HG03354 (cell line): ENCODE measurements around the gene SELENOP.
"Not testable (repeated sequence)": the region's sequence is repeated elsewhere in the genome, so short reads cannot be mapped to it uniquely, and the experiment has no call there.

Experiments used
- ATAC-seq: cut with Tn5 transposase; IDR thresholded peaks from one replicate; pipeline ENCODE4 v1.9.1; 2021; ENCODE audit warnings: mild to moderate bottlenecking; ENCODE audit not compliant: unreplicated experiment, poor library complexity, severe bottlenecking

Gene SELENOP, protein sequence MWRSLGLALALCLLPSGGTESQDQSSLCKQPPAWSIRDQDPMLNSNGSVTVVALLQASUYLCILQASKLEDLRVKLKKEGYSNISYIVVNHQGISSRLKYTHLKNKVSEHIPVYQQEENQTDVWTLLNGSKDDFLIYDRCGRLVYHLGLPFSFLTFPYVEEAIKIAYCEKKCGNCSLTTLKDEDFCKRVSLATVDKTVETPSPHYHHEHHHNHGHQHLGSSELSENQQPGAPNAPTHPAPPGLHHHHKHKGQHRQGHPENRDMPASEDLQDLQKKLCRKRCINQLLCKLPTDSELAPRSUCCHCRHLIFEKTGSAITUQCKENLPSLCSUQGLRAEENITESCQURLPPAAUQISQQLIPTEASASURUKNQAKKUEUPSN

DNA sequence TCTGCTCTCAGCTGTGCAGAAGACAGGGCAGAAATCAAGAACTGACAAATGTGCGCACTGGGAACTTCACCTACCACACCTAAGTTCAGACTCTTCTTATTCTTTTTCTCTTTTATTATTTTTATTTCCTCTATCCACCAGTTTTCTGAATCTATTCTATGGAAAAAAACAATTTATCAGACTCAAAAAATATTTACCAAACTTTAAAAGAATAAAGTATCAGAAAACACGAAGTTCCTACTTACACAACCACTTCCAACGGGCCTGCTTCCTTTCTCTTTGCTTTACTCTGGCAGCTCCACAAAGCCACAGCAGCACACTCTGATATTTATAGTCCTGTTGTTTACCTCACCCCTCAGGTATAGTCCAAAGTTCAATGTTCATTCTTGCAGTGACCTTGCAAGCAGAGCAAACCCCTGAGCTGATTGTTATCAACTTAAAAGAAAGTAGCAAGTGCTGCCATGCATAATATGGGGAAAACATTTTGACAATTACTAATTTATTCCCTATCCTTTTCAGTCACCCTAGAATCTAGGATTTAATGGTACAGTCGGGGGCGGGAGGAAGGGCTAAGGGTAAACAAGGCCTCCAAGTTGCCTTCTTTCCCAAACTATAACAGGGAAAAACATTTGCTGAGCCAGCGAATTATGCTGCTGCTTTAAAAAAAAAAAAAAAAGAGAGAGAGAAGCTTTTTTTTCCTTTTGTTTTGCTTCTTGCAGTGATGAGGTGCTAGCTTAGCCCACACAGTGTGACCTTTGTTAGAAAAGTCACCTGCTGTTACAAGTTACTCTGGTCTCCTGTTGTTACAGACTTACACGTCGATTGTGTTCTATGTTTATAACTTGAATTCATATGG lies at the start of gene SELENOP:
TSS of gene SELENOP (minus strand) at position 302 of the 856 bp plus-strand sequence. CDS start 3,539 bp downstream, outside the sequence.
- no peak for ATAC-seq

- ATAC-seq: no peak
Observed at GRCh38 chr5:42858687-42859086, 47.0 kb upstream of the SELENOP start.

DNA sequence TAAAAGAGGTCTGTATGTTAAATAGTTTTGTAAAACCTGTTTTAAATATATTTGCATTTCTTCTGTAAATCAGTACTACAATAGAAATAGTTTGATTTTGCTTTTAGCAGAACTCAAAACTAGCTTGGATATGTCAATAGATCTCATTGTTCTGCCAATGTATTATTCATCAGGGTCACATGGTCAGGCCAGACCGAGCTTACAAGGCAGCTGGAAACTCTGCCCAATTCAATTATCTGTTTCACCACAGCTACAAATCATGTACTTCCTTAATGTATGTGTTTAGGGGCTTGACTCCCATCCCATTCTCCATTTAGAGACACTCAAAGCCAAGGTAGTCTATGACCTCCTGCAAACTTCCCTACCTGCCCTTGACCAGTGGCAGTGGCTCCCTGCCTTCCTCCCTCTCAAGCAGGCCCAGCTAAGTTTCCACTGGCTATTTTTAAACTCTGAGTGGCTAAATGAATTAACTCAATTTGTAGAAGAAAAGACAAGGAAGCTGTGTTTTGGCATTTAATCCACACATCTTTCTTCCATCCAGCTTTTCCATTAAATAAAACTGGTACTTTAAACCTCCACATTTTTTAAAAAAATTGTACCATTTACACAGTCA lies 46.4 kb upstream of the SELENOP start:
- no peak for ATAC-seq

DNA sequence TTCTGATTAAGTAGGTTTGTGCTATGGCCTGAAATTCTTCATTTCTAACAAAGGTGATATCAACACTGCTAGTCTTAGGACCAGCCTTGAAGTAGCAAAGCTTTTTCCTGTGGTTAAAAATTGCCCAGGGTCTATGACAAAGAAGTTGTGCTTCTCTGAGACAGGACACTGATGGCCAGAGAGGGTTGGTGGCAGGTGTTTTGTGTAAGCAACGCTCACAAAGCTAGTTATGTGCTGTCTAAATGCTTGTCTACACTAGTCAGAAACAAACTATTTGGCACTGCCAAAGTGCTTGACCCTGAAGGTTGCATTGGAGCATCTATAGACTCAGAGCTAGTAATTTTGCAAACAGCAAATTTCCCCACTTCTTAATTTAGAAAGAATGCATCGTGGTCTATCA lies 44.1 kb upstream of the SELENOP start:
- no peak for ATAC-seq

DNA sequence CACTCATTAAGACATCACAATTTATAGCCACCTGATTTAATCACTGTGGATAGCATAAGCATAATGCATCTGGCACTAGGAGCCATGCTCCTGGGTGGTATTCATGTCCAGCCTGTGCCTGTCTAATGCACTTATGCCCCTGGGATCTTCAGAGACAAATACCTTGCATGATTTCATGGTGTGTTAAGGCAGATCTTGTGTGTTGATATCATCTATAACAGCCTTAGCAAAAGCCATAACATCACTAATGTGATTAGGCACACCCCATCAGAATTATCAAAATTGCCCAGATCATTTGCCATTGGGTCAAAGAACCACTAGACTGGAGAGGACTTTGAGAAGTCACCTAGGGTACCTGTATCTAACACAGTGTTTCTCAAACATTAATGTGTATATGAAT lies 43.7 kb upstream of the SELENOP start:
- no peak for ATAC-seq

- no peak for ATAC-seq
Observed at GRCh38 chr5:42854795-42855194, 43.1 kb upstream of the SELENOP start.

DNA sequence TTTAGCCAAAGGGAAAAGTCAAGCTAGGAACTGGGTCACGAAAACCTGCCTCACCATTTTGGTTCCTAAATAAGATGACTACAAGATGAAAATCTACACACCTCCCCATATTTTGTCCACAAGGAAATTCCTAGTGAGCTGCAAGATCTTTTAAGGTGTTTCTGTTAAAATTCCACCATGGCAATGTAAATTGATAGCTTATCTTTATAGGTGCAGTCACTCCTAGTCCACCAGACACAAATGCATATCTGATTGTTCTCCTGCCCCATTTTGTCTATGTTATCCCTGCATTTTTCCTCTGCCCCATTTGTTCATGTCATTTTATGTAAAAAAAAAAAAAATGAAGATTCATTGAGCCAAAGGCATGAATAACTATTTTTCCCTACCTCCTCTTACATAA lies 41.1 kb upstream of the SELENOP start:
- no peak for ATAC-seq

- ATAC-seq: no peak
Observed at GRCh38 chr5:42851481-42851880, 39.8 kb upstream of the SELENOP start.

GRCh38 chr5:42848545-42848944 lies 36.9 kb upstream of the SELENOP start:
- ATAC-seq: no peak

- not testable (repeated sequence) for ATAC-seq
Observed at GRCh38 chr5:42844408-42844807, 32.7 kb upstream of the SELENOP start.

- no peak for ATAC-seq
Observed at GRCh38 chr5:42843675-42844292, 32.1 kb upstream of the SELENOP start.

DNA sequence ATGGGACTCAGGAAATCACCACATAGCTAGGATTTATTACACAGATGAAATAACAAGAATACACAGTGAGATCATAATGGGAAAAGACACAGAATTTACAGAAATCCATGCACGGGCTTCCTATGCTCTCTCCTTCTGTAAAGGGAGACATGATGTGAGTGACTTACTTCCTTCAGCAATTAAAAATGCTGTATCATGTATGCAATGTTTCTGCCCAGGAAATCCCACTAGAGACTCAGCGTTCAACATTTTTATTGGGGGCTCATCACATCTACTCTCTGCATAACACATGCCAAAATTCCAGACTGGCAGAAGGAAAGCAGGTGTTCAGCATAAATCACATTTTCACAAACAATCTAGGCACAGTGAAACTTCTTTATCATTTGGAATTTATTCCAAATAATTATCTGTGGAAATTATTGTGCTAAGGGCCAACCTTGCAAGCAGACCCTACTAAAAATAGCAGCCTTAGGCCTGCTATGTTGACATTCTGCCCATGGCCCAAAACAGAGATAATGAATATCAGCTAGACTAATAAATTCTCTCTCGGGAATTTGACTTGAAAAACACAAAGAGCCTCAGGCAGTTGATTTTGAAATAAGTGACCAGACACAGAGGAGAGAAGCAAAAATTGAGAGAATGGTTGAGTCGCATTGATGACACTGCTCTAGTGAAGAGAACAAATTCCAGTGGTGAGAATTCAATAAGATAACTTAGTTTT lies 31.4 kb upstream of the SELENOP start:
- ATAC-seq: no peak

GRCh38 chr5:42840842-42841567 lies 29.3 kb upstream of the SELENOP start:
- ATAC-seq: no peak

DNA sequence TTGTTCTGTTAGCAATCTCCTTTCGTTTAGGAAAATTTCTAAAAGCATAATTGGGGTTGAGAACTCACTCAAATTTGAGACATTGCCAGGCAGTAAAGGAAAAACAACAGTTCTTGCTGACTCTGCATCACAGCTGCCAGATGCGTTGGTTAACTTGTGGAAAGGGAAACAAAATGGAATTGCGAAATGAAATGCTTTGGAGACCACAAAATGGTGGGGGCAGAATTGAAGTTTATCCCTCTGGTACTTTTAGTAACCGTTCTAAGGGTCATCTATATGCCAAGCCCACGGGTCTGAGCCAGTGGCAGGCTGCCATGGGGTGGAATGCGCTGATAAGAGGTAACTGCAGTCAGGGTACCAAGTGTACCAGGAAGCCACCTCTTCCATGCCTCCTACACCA lies 28.6 kb upstream of the SELENOP start:
- no peak for ATAC-seq

DNA sequence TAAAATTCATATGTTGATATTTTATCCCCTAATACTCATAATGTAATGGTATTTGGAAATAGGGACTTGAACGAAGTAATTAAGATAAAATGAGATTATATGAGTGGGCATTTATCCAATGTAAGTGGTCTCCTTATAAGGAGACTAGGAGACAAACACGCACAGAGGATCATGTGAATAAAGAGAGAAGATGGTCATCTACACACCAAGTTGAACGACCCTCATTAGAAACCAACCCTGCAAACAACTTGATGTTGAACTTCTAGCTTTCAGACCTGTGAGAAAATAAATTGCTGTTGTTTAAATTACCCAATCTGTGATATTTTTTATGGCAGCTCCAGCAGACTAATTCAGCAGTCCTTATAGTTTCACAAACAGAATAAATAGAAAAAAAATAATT lies 27.5 kb upstream of the SELENOP start:
- ATAC-seq: no peak

DNA sequence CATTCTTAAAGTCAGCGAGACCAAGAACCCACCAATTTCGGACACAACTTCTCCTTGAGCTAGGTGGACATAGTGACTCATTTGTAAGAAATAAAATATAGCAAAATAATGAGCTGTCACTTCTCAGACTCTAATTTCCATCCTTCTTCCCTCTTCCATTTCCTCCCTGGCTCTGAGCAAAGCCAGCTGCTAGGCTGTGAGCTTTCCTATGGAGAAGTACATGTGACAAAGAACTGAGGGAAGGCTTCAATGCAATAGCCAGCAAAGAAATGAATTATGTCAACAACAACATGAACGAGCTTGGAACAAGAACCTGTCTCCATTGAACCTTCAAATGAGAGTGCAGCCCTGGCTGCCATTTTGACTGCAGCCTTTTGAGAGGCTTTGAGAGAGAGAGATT lies 25.9 kb upstream of the SELENOP start:
- ATAC-seq: no peak

DNA sequence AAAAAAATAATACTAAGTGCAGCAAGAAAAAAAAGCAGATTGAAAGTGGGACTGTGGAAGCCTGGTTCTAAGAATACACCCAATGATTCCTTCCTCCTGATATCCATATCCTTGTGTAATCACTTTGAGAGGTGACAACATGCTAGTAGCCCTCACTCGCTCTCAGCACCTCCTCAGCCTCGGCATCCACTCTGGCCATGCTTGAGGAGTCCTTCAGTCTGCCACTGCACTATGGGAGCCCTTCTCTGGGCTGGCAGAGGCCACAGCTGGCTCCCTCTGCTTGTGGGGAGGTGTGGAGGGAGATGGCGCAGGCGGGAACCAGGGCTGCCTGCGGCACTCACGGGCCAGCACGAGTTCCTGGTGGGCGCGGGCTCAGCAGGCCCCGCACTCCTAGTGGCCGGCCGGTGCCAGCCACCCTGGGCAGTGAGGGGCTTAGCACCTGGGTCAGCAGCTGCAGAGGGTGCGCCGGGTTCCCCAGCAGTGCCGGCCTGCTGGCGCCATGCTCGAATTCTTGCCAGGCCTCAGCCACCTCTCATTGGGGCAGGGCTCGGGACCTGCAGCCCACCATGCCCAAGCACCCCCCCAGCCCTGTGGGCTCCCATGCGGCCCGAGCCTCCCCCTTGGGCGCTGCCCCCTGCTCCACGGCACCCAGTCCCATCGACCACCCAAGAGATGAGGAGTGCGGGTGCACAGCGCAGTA lies 24.5 kb upstream of the SELENOP start:
- no peak for ATAC-seq

- ATAC-seq: no peak
Observed at GRCh38 chr5:42832060-42832459, 20.4 kb upstream of the SELENOP start.
